AG20443 (cell line): ENCODE data around the gene EIF2B5.
"Not testable (repeated sequence)": the region's sequence is repeated elsewhere in the genome, so short reads cannot be mapped to it uniquely, and the experiment has no call there.

Experiments
- DNase-seq: peaks from one replicate; pipeline ENCODE4 v3.0.0; 2012; ENCODE audit warnings: low spot score, mixed read lengths

EIF2B5 gene

DNA sequence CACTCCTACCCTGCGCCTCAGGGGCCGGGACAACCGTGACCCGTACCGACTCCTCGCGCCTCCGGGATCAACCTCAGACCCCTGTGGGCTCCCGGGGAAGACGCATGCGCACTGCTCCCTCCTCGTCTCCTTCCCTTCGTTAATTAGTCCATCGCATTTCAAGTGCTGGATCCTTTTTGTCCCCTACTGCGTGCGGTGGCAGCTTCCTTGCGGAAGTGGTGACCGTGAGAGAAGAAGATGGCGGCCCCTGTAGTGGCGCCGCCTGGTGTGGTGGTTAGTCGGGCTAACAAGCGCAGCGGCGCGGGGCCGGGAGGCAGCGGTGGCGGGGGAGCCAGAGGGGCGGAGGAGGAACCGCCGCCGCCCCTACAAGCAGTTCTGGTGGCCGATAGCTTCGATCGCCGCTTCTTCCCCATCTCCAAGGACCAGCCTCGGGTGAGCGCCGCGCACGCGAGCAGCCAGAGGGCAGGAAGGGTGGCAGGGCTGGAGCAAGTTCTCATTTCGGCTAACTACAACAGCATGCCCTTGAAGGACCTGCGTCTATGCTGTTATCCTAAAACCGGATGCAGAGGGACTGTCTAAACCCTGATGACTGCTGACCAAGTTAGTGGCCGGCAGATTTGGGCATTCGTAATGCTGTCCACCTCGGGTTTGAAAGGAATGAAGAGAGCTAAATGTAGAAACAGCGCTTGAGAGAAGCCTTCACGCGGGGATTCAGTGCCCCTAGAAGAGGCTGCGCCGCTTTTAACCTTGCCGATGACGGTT is at the start of gene EIF2B5:
Gene EIF2B5, plus strand, starts transcription at position 210 of the 762 bp plus-strand sequence. Its CDS starts 28 bp downstream, at position 238.
- DNase-seq, result peak; percentile 95

DNA sequence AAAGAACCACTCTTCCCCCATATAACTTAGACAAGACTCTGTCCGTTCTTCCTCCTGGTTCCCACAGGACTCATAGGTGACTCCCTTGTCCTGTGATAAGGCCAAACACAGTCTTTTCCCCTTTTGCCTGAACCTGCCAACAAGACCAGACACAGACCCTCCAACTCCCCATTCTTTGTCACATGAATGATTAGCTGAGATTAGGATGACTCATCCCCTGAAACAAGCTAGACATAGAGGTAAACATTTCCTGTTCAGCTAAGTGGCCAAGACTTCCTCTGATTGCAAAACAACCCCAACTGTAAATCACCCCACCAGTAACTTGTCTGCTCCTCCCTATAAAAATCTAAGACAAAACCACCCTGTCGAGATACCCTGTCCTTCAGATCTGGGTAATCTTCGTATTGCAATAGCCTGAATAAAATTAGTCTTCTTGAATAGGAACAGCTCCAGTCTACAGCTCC is 49.7 kb upstream of the EIF2B5 start:
- DNase-seq, result no peak

DNA sequence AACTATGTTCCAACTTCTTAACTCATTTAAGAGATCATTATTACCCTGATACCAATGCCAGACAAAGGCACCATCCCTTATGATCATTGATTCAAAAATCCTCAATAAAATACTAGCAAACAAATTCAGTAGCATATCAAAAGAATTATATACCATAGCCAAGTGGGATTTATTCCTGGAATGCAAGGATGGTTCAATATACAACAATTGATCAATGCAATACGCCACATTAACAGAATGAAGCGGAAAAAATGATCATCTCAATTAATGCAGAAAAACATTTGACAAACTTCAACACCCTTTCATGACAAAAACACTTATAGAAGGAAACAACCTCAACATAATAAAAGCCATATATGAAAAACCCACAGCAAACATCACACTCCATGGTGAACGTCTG is 43.0 kb upstream of the EIF2B5 start:
- no peak for DNase-seq

DNA sequence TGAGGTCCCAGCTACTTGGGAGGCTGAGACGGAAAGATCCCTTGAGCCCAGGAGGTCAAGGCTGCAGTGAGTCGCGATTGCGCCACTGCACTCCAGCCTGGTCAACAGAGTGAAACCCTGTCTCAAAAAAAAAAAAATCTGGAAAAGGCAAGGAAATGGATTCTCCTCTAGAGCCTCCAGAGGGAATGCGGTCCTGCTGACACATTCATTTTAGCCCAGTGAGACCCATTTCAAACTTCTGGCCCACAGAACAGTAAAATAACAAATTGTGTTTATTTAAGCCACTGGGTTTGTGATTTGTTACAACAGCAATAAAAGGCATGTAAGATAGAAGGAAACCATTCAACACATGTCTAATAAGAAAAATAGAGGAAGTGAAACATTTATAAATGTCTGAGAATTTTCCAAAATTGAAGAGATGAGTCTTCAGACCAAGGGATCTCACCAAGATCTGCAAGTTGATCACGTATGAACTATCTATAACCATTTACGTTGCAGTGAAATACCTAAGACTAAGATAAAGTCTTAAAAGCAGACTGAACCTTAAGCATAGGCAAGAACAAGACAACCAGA is 38.3 kb upstream of the EIF2B5 start, which contains the start of gene HTR3E:
Gene HTR3E, plus strand, starts transcription at position 254 of the 573 bp plus-strand sequence. CDS start 466 bp downstream, outside the sequence.
- no peak for DNase-seq

DNA sequence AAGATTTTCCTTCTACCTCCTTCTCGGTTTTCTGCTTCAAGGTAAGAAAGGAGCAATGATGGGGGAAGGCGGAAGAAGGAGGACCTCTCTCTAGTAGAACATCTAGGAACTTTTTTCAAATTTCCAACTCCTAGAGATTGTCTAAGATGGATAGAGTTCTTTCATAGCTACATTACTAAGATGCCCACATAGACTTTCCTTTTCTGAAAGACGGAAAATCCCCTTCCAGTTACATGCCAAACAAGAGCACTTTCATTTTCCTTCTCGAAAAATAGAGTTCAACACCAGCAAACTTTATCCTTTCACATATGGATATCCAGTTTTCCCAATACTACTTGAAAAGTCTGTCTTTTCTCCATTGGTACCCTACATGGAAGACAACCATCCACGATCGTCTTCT is 37.6 kb upstream of the EIF2B5 start:
- DNase-seq, result no peak

DNA sequence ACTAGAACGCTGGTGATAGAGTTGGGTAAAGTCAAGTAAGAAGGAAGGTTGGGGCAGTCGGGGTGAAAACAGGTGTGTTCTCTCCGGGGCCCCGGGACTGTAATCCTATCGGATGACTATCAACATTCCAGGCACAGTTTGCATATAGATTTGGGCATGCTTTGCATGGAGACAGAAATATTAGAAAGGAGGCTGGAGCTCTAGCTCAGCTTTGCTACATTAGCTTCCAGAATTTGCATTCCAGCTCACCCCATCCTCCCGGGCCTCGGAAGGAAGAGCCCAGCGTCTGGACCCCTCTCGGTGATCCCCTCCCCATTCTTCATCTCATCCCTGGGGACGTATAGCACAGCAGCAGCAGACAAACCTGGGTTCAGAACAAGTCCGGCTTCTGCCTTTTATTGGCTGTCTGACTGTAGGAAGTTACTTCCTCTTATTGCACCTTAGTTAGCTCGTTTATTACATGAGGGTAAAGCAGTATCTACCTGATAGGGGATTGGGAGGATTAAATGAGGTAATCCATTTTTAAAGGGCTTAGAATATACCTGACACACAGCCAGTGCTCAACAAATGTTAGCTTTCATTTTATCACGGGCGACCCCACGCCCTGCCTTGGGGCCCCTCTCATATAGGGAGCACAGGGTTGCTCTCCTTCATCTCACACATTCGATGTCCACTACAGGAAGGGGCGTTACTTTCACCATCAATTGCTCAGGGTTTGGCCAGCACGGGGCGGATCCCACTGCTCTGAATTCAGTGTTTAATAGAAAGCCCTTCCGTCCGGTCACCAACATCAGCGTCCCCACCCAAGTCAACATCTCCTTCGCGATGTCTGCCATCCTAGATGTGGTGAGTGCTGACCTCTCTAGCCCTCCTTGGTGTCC is 35.1 kb upstream of the EIF2B5 start:
- DNase-seq, result no peak

DNA sequence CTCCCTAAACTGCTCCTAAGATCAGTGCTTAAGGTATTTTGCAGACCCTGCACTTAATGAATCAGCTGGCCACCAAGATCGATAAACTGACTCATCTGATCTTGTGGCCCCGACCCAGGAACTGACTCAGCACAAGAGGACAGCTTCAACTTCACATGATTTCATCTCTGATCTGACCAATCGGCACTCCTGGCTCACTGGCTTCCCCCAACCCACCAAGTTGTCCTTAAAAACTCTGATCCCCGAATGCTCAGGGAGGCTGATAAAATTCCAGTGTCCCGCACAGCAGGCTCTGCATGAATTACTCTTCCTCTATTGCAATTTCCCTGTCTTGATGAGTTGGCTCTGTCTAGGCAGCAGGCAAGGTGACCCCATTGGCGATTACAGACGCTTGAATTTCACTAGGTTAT is 24.8 kb upstream of the EIF2B5 start:
- no peak for DNase-seq

DNA sequence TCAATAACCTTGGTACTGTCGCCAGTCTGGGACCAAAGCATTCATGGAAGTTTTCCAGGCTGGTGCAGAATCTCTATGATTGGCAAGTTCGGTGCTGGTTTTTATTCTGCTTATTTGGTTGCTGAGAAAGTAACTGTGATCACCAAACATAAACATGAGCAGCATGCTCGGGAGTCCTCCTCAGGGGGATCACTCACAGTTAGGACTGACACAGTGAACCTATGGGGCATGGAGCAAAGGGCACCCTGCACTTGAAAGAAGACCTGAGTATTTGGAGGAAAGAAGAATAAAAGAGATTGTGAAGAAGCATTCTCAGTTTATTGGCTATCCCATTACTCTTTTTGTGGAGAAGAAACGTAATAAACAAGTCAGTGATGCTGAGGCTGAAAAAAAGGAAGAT is 19.1 kb upstream of the EIF2B5 start:
- DNase-seq, result no peak

DNA sequence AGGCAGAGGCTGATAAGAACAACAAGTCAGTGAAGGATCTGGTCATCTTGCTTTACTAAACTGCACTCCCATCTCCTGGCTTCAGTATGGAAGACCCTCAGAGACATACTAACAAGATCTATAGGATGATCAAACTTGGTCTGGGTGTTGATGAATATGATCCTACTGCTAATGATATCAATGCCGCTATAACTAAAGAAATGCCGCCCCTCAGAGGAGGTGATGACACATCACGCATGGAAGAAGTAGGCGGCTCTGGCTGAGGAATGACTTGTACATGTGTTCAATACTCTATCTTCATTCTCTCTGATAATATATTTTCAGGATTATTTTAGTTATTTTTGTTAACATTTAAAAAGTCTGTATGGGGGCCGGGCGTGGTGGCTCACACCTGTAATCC is 17.5 kb upstream of the EIF2B5 start:
- DNase-seq, result no peak

DNA sequence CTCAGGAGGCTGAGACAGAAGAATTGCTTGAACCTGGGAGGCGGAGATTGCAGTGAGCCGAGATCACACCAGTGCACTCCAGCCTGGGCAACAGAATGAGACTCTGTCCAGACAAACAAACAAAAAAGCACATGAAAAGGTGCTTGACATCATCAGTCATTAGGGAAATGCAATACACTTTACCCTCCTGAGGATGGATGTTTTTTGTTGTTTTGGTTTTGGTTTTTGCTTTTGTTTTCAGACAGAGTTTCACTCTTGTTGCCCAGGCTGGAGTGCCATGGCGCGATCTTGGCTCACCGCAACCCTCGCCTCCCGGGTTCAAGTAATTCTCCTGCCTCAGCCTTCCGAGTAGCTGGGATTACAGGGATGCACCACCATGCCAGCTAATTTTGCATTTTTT is 14.1 kb upstream of the EIF2B5 start:
- DNase-seq, result not testable (repeated sequence)

DNA sequence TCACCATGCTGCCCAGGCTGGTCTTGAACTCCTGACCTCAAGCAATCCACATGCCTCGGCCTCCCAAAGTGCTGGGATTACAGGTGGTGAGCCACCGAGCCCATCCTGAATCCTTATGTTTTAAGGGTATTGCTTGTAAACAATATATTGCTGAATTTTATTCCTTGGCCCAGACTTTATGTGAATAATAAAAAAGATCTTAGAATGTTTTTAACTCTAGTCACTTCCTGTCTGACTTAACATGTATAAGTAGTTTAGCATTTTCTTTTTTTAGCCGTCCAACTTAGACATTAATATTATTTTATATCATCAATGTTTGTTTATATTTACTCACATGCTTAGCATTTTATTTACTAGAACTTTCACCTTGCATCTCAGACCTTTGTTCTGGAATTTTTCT is 9.2 kb upstream of the EIF2B5 start:
- no peak for DNase-seq

DNA sequence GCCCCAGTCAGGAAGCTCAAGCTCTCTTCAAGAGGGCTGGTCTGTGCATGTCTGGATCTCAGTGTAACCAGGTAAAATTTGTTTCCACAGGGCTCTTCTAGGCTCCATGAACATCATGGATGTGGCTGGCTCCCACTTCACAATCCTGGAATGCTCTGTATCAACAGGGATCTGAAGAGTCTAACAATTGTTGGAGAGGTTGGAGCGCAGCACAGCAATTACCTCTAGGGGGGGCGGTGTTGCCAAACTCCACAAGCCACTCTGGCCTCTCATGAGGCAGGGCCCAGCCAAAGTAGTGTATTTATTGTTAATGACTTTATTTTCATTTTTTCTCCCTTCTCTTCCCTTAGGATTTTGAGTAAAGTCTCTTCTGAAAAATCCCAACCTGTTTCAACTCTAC is 6.1 kb upstream of the EIF2B5 start:
- DNase-seq, result peak; percentile 72

DNA sequence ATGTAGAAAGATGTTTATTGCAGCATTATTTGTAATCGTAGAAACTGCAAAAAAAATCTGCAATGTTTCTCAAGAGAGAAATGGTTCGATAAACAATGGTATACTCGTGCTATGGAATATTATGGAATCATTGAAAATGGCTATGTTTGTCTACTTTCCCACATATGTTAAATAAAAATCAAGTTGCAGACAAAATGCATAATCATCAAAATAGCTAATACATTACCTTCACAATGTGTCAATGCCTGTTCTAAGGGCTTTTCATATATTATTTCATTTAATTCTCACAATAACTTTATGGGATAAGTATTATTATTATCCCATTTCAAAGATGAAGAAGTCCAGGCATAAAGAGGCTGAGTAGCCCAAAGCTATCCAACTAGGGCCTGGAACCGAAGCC is 2.2 kb upstream of the EIF2B5 start:
- DNase-seq, result no peak

DNA sequence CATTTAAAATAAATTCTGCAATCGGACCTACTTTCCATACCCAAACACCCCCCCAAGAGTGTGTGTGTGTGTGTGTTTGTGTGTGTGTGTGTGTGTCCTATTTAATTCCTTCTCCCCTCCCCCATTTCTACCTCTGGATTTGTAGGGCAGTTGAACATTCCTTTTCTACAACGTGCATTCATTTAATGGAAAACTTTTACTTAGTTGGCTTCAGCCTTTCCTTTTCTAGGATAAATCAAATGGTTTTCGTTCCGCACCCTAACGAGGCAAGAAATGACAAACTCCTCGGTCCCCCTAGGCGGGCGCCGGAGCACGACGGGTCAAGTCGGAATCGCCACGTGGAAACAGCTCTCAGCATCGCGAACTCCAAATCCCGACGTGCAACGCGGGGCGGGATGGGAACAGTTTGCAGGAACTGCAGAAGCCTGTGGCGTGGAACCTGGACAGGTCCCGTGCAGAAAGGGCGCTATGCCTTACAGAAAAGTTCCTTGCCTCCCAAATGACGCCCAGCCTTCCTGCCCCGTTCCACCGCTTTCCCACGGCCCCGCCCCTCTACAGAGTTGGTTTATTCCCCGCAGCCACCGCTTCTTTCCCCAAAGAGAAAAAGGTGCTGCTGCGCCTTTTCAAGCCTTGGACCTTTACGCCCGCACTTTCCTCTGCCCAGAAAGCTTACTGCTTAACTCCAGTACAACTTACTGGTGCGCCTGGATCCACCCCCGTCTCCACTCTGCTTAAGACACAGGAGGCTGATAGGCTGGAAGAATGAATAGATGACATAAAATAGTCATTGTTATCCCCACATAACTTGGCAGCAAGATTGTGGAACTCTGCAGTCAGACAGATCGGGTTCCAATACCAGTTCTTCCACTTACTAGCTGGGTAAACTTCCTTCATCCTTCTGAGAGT is 1.1 kb upstream of the EIF2B5 start:
- peak; percentile 85 for DNase-seq

DNA sequence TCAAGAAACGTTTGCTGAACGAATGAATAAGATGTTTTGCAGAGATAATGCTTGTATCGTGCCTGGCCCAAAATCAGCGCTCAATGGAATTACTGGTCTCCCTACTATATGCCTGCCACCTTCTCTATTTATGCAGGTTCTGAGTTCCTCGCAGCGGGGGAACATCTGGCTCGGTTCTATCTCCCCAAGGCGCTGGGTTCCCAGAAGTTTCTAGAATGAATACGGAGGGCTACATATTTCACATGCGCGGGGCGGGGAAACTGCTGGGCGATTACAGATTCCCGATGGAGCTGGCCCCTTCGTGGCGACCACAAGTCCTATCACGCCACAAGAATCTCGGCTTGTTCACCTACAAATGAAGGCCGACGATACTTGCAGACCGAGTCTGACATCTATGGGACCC is 411 bp upstream of the EIF2B5 start:
- DNase-seq, result no peak

DNA sequence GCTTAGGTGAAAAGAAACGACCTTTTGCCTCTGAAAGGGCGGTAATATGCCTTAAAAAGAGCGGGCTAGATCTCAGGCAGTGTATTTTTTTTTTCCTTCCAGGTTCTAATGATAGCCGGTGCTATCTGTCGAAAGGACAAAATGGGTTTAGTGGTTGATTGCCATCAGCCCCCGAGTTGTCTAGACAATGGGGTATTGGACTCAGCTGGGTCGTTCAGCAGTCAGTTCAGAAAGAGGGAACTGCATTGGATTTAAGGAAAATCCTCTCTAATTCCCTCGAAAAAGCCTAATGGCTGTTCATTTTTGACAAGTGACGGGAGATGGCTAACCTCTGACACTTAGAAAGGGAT is 728 bp downstream of the EIF2B5 start:
- DNase-seq, result no peak

DNA sequence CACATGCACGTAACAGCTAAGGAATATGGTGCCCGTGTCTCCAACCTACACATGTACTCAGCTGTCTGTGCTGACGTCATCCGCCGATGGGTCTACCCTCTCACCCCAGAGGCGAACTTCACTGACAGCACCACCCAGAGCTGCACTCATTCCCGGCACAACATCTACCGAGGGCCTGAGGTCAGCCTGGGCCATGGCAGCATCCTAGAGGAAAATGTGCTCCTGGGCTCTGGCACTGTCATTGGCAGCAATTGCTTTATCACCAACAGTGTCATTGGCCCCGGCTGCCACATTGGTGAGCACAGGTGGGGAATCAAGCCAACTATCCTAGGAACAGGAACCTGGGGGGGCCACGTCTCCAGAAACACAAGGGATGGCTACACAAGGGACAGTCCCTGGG is 5.3 kb downstream of the EIF2B5 start:
- DNase-seq, result no peak

DNA sequence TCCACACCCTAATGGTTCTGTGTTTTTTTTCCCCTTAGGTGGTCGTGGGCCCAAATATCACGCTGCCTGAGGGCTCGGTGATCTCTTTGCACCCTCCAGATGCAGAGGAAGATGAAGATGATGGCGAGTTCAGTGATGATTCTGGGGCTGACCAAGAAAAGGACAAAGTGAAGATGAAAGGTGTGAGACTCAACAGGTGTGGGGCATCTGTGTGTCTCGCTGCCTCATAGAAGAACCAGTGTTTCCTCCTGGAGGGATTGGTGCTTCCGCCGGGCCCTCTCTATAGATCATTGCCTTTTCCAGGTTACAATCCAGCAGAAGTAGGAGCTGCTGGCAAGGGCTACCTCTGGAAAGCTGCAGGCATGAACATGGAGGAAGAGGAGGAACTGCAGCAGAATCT is 7.0 kb downstream of the EIF2B5 start:
- DNase-seq, result no peak

DNA sequence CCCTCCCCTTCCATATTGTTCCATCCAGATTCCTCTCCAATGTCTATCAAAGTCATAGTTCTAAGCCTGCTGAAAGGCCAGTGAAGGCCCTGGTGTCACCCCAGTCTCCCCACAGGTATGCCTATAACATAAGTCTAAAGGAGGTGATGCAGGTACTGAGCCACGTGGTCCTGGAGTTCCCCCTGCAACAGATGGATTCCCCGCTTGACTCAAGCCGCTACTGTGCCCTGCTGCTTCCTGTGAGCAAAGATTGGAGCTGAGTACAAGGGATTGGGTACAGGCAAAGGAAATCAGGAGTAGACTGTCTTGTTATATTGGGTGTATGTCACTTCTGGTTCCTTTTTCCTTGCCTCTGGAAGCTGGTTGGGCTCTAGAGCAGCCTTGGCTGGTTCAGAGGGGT is 8.2 kb downstream of the EIF2B5 start:
- no peak for DNase-seq

DNA sequence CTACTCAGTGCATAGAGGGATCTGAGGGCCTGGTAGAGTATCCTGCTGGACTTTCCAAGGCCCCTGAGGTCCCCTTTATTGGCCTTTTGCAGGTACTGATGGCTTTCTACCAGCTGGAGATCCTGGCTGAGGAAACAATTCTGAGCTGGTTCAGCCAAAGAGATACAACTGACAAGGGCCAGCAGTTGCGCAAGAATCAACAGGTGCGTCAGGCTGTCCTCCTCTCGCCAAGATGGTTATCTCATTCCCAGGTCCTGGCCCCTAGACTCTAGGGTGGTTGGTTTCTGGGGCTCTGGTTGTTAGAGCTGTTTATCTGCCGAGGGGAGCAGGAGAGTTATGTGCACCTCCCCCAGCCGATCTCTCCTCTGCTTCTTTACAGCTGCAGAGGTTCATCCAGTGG is 9.3 kb downstream of the EIF2B5 start:
- no peak for DNase-seq

DNA sequence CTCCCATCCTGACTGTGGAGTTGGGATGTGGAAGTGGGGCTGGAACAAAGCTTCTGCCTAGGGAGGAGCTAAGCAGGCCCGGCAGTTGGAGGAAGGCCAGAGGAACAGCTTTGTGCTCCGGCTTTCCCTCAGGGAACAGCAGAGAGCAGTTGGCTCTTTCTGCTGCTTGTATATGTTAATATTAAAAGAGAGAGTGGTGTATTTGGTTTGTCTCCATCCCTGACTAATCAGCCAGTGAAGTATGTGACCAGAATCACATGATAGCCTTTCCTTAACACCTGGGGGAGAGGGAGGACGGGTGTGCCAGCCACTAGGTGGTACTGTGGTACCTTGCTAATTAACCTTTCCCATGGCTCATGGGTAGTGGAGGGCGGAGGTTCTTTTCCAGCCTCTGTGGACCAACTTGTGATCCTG is 10.0 kb downstream of the EIF2B5 start:
- peak; percentile 32 for DNase-seq
